ENCODE data around the gene CDH23. TPM values are rescaled to one million over a fixed set of nuclear protein-coding genes. Genes with fewer than 3 reads are reported as not detected.

Gene CDH23
- total and polyA plus RNA-seq, 2 of the 8 experiments (the other 6 are each of a cell fraction or from before 2014, with no cell fraction given), result 1.9 to 4.9 TPM

- TF ChIP-seq SUZ12 (IDR thresholded peaks at IDR 0.05; ENCODE audit: low read length), result no peak
- TF ChIP-seq CHD7 (IDR thresholded peaks at IDR 0.05; ENCODE audit: insufficient replicate concordance, low read length), result no peak
- TF ChIP-seq ATF3 (IDR thresholded peaks at IDR 0.05; ENCODE audit: insufficient read depth, low read depth, low read length), result no peak
- no peak for TF ChIP-seq ATF2 (IDR thresholded peaks at IDR 0.05; ENCODE audit: low read length)
- TF ChIP-seq E2F6 (IDR thresholded peaks at IDR 0.05), result no peak
Measured at GRCh38 chr10:71835671-71836595, 439.2 kb downstream of the CDH23 start (continued).
